HG02571 (cell line): Measurements from ENCODE around the gene RAPGEF6.
"Not testable (repeated sequence)": the region's sequence is repeated elsewhere in the genome, so short reads cannot be mapped to it uniquely, and the experiment has no call there.

Source experiments
- ATAC-seq: cut with Tn5 transposase; IDR thresholded peaks from one replicate; pipeline ENCODE4 v1.9.1; 2021; ENCODE audit warnings: mild to moderate bottlenecking, moderate library complexity; ENCODE audit not compliant: unreplicated experiment

The RAPGEF6 gene

DNA sequence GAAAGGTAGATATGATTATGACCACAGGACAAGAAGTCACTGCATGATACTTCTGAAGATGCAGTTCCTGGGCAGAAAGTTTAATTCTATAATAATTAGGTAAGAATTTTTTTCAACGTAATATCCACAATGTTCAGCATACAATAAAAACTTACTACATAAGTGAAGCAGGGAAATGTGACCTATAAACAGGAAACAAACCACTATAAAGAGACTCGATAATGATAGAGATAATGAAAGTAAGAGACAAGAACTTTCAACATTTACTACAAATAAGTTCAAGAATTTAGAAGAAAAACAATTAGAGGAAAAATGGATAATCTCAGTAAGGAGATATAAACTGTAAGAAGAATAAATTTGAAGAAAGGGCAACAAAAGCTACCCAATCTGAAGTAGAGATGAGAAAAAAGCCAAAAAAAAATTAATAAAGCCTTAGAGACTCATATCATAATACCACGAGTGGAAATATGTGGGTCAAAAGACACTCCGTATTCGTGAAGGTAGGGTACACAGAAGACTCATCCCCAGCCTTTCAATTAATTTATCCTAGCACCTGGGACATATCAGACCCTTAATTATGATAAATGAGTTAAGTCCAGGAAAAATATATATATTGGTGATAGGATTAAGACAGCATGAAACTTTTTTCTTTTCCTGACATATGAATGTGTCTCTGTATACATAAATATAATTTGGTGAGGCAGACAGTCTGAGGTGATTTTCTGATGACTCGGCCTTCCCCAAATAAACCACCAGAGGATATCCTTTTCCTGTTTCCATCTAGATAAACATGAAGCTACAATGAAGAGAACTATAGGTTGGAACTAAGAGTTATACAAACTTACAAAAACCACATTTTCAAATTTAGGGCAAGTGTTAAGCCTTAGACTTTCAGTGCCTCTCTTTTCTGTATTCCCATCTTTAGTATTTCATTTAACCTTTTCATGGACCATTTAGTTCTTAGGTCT, 120.4 kb downstream of the RAPGEF6 start:
- ATAC-seq, result no peak

DNA sequence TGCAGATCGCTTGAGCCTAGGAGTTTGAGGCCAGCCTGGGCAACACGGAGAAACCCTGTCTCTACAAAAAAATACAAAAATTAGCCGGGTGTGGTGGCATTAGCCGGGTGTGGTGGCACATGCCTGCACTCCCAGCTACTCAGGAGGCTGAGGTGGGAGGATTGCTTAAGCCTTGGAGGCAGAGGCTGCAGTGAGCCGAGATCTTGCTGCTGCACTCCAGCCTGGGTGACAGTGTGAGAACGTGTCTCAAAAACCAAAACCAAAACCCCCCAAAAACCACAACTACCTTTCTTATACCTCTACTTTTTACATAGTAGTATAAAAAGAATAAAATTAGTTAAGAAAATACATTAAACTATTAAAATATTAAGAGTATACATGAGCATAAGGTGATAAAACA, 121.2 kb downstream of the RAPGEF6 start:
- peak; percentile 46 for ATAC-seq

DNA sequence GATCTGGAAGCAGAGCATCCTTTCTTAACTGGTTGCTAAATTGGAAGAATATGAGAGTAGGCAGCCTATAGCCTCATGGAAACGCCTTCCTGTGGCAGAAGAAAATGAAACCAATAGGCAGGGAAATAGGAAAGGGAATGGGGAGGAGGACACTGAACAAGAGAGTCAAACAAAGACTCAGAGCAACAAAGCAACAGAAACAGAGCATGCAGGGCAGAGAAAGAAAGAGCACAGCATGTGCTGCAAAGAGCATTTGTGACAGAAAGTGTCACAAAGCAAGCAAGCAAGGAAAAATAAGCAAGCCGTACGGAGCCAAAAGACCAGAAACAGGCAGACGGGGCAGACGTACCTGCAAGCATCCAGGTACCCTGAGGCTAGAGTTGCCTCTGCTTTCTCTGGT, 123.1 kb downstream of the RAPGEF6 start:
- ATAC-seq, result no peak

DNA sequence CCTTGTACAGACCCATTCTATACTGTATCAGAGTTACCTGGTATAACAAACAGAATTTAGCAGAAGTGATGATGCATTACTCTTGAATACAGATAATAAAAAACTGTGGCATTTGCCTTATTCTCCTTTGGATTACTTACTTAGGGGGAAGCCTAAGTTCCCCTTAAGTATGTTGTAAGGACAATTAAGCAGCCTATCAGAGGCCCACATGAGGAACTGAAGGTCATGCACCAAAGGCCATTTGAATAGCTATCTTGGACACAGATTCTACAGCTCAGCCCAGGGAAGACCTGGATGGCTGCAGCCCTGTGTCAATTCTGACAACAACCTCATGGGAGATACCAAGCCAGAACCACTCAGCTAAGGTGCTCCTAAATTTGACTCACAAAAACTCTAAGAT, 125.2 kb downstream of the RAPGEF6 start:
- ATAC-seq, result no peak

DNA sequence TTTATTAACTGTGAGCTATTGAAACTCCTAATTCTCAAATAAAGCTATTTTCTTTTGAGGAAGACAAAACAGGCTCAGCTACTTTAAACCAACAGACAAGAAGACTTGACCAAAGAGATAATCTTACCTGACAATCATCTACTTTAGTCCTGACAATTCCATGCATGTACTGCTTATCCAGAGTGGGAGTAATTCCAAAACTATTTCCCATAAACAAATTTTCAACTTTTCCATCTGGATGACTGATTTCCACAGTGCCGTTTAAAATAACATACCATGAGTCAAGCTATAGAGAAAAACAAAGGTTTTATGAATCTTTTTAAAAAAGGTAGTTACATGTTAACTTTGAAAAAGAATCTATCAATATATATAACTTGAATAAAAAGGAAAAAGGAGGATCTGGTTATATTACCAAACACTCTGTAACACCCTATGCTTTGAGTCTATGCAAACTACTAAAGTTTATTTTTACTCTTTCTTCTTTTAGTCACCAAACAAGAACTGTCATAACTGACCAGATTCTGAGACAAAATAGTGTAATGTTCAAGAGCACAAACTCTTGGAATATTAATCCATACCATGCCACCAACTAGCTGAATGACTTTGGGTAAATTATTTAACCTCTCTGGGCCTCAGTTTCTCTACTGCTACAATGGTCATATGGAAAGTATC, 129.7 kb downstream of the RAPGEF6 start:
- peak; percentile 65 for ATAC-seq

DNA sequence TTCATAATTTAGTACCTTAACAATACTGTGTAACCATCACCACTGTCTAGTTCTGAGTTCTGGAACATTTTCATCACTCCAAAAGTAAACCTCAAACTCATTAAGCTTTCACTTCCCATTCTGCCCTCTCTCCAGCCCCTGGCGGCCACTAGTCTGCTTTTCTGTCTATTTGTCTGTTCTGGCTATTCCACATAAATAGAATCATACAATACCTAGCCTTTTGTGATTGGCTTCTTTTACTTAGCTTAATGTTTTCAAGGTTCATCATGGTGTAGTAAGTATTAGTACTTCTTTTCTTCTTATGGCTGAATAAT, 138.7 kb downstream of the RAPGEF6 start:
- ATAC-seq, result peak; percentile 98

DNA sequence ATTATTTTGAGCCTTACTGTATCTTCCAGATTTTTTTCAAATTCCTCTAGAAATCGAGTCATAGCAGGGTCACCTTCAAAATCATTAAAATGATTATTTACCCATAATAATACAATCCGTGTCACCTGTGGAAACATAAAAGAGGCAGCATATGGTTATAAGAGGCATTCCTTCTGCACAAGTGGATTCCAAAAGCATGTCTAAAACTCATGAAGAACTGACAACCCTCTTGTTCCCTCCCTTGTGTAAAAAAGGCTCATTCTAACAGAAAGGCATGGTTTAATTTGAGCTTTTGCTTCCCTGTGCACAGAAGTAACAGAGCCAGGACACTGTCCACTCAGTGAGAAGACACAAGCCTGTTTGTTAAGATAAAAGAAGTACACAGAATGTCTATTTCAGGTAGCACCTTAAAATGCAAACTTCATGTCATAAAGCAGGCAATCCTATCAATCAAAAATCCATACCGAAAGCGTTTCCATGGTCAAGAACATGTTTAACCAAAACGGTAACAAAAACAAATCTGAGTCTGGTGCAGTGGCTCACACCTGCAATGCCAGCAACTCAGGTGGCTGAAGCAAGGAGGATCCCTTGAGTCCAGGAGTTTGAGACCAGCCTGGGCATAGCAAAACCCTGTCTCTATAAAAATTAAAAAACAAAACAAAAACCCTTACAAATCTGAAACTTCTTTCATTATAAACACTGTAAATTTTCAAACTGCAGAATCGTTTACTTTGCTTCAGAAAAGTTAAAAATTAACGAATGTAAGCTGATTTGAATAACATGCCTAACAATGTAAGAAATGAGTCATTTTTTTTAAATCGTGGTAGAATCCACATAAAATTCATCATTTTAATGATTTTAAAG, 139.3 kb downstream of the RAPGEF6 start:
- peak; percentile 23 for ATAC-seq

DNA sequence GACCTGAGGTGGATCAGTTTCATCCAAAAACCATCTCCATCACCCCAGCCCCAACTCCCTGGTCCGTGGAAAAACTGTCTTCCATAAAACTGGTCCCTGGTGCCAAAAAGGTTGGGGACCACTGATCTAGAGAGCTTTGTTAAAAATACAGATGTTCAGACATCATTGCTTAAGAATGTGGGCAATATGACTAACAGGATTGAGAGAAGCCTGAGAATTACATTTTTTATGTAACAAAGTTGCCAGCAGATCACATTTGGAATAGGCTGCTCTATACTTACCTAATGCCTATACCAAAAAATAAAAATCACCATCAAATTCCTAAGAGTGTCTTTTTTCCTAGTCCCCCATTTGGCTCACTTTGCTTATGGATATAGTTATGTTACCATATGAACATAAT, 143.3 kb downstream of the RAPGEF6 start:
- no peak for ATAC-seq

DNA sequence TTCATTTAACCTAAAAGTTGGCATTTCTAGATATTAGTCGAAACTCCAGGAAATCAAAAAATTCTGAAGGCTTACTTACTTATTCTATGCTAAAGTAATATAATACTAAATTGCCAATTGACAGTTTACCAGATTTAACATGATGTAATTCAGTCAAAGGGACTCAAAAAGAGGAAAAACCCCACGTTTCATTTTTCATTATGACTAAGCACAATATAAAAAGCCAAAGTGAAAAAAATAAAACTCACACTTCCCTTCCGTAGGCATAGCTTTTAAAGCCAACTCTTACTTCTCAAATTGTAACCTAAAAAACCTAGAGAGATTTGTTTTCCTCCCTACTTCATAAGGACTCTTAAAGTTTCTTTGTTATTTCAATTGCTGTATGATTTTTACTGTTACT, 146.6 kb downstream of the RAPGEF6 start:
- peak; percentile 89 for ATAC-seq

DNA sequence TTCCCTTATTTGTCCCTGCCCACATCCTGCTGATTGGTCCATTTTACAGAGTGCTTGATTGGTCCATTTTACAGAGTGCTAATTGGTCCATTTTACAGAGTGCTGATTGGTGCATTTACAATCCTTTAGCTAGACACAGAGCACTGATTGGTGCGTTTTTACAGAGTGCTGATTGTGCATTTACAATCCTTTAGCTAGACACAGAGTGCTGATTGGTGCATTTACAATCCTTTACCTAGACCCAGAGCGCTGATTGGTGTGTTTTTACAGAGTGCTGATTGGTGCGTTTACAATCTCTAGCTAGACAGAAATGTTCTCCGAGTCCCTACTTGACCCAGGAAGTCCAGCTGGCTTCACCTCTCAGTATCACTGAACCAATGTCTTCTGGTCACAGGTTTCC, 147.7 kb downstream of the RAPGEF6 start:
- ATAC-seq, result not testable (repeated sequence)

DNA sequence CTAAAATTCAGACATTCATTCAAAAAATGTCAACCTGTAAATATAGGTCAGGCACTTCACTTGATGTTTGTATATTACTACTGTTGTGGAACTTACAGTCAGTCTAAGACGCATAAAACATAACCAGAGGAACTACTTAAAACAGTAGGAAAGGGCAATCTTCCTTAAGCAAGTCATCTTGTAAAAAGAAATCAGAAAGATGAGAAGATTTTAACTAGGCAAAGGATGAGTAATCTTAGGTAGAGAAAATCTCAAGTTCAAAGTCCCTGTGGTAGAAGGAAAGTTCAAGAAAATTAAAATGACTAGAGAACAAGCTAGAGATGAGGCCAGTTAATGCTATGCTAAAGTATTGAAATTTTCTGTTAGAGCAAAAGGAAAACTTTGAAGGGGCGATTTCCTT, 152.4 kb downstream of the RAPGEF6 start:
- ATAC-seq, result no peak

DNA sequence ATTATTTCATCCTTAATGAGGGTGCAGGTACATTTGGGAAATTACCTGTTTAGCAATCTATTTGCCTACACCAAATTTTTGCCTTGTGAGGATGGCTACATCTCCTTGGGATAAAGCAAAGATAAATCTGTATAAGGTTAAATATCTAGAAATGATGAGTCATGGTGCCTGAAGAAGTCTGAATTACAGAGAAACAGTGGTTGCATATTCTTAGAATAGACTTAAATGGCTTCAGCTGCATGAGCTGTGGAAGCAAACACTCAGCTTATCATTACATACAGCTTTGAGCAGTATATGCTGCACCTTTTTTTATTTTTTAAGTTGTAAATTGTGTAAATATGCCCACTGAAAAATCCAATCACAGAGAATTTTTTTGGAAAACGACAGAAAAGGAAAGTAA, 153.5 kb downstream of the RAPGEF6 start:
- ATAC-seq, result no peak

DNA sequence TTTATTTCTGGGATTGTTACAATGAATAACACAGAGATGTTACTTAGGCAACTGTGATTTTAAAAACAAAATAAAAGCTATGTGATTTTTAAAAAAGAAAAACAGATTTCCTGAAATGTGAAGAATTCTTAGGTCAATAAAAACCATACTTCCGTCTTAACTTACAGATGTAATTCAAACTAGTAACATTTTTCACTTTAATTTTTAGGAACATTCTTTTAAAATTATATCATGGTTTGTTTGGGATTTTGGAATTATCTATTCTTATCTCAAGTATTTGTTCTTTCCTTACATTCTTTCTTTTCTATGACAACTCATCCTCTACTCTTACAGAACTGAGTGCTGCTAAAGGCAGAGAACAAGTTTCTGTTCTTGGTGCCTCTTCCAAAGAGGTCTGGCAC, 159.5 kb downstream of the RAPGEF6 start:
- no peak for ATAC-seq

DNA sequence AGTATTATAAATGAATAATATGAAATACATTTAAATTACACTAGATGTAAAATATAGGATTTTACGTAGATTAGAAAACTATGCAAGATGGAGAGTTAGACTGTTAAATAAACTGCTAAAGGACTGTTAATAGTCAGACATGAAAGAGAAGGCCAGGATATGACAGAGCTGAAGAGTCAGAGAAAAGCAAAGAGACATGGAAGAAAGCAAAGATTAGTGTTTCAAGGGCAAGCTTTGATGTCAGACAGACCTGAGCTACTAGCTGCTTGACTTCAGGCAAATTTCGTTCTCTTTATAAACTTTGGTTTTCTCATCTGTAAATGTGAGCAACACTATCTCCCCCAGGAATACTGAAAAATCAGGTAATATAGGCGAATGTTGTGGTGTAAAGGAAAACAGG, 161.3 kb downstream of the RAPGEF6 start:
- ATAC-seq, result no peak

DNA sequence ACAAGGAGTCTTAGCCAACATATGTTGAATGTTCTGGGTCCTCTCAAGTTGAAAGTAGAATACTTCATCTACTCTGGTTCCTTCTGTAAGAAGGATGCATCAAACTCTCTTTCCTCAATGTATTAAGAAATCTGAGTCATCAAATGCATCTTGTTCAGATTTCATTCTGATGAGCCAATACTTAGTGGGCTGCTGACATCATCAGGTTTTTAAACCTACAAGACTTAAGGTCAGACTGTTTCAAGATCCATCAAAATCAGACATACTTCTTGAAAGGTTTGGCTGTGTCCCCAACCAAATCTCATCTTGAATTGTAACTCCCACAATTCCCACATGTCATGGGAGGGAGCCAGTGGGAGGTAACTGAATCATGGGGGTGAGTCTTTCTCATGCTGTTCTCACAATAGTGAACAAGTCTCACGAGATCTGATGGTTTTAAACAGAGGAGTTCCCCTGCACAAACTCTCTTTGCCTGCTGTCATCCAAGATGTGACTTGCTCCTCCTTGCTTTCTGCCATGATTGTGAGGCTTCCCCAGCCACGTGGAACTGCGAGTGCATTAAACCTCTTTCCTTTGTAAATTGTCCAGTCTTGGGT, 168.8 kb downstream of the RAPGEF6 start:
- no peak for ATAC-seq

DNA sequence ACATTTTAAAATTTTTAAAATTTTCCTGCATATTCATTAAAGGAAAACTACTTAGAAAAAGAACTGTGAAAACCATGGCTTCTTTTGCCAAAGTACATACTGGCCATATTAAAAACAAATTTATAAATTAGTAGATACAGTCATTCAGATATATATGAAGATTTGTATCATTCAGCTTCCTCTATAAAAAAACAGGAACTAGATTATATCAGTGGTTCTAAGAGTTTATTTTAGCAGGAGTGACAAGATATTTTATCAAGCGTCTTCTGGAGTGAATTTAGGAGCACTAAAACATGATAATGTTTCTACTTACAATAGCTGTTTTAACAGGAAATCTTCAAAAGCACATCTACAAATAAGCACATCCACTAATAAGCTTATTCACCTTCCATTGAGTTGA, 171.4 kb downstream of the RAPGEF6 start:
- ATAC-seq, result no peak

DNA sequence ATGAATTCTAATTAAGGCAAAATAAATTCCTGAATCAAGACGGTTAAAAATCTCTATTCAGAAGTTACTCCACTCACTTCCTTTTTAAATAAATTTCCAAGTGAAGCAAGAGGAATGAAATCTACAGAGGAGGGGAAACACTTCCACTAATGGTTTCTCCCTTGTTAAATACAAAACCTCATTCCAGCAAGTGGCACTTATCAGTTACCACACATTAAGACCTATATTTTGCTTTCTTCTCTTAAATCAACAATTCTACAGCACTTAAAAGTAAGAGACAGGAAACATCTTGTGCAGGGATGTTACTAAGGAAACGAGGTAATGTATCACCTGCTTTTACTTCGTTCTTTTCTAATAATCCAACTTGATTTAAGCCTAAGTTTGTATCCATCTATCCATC, 172.6 kb downstream of the RAPGEF6 start:
- no peak for ATAC-seq

DNA sequence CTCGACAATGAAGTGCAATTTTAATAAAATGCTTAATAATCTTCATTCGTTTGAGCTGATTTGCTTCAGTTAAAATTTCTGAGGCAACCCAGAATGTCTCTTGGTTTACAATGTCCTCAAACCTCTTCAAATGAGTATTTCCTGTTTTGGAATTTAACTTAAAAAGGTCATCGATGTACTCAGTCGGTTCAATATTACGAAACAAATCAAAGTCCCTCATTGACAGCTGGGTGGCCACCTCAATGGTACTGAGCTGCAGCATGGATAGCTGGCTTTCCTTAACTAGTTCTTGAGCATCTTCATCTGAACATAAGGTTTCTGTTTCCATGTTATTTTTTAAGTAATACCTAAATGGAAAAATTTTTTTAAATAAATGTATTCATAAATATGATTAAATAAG, 173.3 kb downstream of the RAPGEF6 start:
- no peak for ATAC-seq

DNA sequence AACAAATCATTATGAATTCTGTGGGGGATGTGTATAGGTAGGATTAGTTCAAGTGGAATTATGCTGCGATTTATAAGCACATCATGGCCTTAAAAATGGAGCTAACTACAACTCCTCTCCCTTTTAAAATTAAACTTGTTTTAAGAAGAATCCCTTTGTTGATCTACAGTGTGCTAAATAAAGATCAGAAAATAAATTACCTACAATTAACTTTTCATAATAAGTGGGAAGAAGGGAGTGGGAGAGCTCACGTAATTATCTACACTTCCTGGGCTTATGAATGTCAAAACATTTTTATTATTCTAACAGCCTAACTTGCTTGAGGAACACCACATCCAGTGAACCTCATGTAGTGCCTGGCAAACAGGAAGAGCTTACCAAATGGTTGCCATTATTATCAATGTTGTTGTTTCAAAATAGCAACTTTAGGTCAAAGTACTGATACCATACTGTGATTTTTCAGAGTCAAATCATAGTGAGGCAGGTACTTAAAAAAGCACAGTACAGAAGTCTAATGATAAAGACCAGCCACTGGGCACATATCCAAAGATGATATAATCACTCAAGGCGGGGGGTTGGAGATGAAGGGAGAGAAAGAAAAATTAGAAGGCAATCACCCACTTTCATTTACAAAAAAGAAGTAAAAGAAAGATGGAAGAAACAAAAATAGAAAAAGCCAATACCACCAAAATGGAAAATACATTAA, 174.0 kb downstream of the RAPGEF6 start:
- no peak for ATAC-seq

DNA sequence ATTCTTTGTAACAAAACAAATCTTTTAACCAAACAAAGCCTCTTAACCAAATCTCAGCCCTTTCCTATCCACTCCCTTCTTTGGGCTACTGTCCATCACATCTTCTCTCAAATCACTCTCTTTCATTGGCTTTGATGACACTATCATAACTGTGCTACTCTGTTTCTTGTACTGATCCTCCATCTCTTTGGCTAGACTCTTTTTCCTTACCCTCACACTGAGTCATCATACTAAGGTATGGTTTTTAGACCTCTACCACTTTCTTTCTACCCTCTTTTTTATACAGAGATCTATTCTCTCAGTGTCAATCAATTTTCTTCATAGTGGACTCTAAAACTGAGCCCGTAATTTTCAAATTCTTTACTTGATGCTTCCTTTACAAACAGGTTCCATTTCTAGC, 174.9 kb downstream of the RAPGEF6 start:
- ATAC-seq, result no peak
